Muscle of leg (tissue), 16 donors: ENCODE data around the gene ZKSCAN7. TPM values are rescaled to one million over a fixed set of nuclear protein-coding genes. Genes with fewer than 3 reads are reported as not detected.

ENCODE experiments used
- DNase-seq: peaks from one replicate; pipeline ENCODE4 v3.0.0; 2013
- H3K27ac ChIP-seq: one replicate; pipeline ENCODE4 v1.5.1; 2013; ENCODE audit warnings: mild to moderate bottlenecking, low read length, control low read depth
- H3K27me3 ChIP-seq: one replicate; pipeline ENCODE4 v1.6.1; 2013; ENCODE audit warnings: low read length; ENCODE audit not compliant: control insufficient read depth, insufficient read depth
- H3K36me3 ChIP-seq: one replicate; pipeline ENCODE4 v1.6.1; 2013; ENCODE audit warnings: low read length; ENCODE audit not compliant: control insufficient read depth, insufficient read depth
- H3K4me1 ChIP-seq: one replicate; pipeline ENCODE4 v1.6.1; 2013; ENCODE audit warnings: low read length; ENCODE audit not compliant: control insufficient read depth, insufficient read depth
- H3K4me3 ChIP-seq: one replicate; pipeline ENCODE4 v1.5.1; 2013; ENCODE audit warnings: low read length, control low read depth
- H3K9me3 ChIP-seq: replicated peaks from 2 replicates; pipeline ENCODE4 v1.6.1; 2013; ENCODE audit warnings: low read depth, low read length; ENCODE audit not compliant: control insufficient read depth
- WGBS: methylation state at CpG from one replicate; pipeline ENCODE4 v1.1.5; 2013; ENCODE audit warnings: missing lambda C conversion rate; ENCODE audit not compliant: insufficient coverage; 5-methylcytosine and 5-hydroxymethylcytosine counted together
- long read RNA-seq, 11 donors: transcript quantifications; one replicate each; lab custom pipeline, GENCODE V29; 2026
- polyA plus RNA-seq, 8 donors: library from polyadenylated mRNA; unstranded; fragments of 120-200 nt; gene quantifications; one replicate each; pipeline versions ENCODE4 v1.2.1 to v1.2.3, GENCODE V29; 2013; ENCODE audit warnings: inconsistent platforms in 1 of 8, low replicate concordance in 1 of 8; ENCODE audit not compliant: insufficient read length in 8 of 8, insufficient read depth in 1 of 8
- total RNA-seq: library from RNA; stranded (reverse); fragments of 120-200 nt; gene quantifications from one replicate; pipeline ENCODE4 v1.2.4, GENCODE V29; 2013

ZKSCAN7 gene
- total RNA-seq (10.9 TPM), polyA plus RNA-seq (1 to 10 TPM; 5.7 to 8.6 (median 6.9) TPM)
- long read RNA-seq, donor 1, partial matches to known transcripts = 0 of 1 reads
- long read RNA-seq, donor 1, other reads (novel, unspliced or antisense) = 0 of 1 reads
- long read RNA-seq, donor 2 = 0 reads
- long read RNA-seq, donor 3, partial matches to known transcripts = 0 of 1 reads
- long read RNA-seq, donor 3, other reads (novel, unspliced or antisense) = 0 of 1 reads
- long read RNA-seq, donor 4, partial matches to known transcripts = 0 of 1 reads
- long read RNA-seq, donor 4, other reads (novel, unspliced or antisense) = 0 of 1 reads
- long read RNA-seq, donor 5, partial matches to known transcripts = 0 of 2 reads
- long read RNA-seq, donor 5, other reads (novel, unspliced or antisense) = 0 of 2 reads
- long read RNA-seq, donor 6, partial matches to known transcripts = 6 of 7 reads
- long read RNA-seq, donor 6, other reads (novel, unspliced or antisense) = 0 of 7 reads
- long read RNA-seq, donor 7, partial matches to known transcripts = 0 of 1 reads
- long read RNA-seq, donor 7, other reads (novel, unspliced or antisense) = 0 of 1 reads
- long read RNA-seq, donor 8, partial matches to known transcripts = 11 of 13 reads
- long read RNA-seq, donor 8, other reads (novel, unspliced or antisense) = 0 of 13 reads
- long read RNA-seq, donor 9 = 0 reads
- long read RNA-seq, donor 10 = 0 reads
- long read RNA-seq, donor 11, partial matches to known transcripts = 0 of 2 reads
- long read RNA-seq, donor 11, other reads (novel, unspliced or antisense) = 0 of 2 reads

GRCh38 chr3:44554626-44555592, at the start of gene ZKSCAN7:
Gene ZKSCAN7 (plus strand): TSS chr3:44555193. CDS start chr3:44557048, 1,855 bp downstream.
- WGBS = 2% methylated on average over 62 of the region's 68 CpGs
- Histone ChIP-seq H3K27me3 (peaks cover 22% of the 10 kb centered on the region), H3K36me3 (peaks cover 18% of the 10 kb centered on the region), H3K4me3 (peak within 1 kb of the TSS; percentile 89), H3K4me1 (peaks cover 13% of the 10 kb centered on the region), H3K9me3 (peaks cover 3% of the 10 kb centered on the region), H3K27ac (peak within 1 kb of the TSS; percentile 59)
- DNase-seq = peak; percentile 78

GRCh38 chr3:44506556-44506955, 48.4 kb upstream of the ZKSCAN7 start:
- peaks cover 25% of the 10 kb centered on the region for H3K9me3 ChIP-seq
- no peak overlapping the region for H3K4me3 ChIP-seq
- no peak for DNase-seq
- WGBS = 80% methylated on average over 1 of the region's 3 CpGs
- peaks cover 11% of the 10 kb centered on the region for H3K36me3 ChIP-seq
- no peaks in the 10 kb centered on the region for H3K27me3 ChIP-seq
- no peak overlapping the region for H3K27ac ChIP-seq
- H3K4me1 ChIP-seq = peaks cover 9% of the 10 kb centered on the region

- 88% methylated on average over 4 of the region's 5 CpGs for WGBS
- Histone ChIP-seq H3K27me3 (no peaks in the 10 kb centered on the region), H3K36me3 (peaks cover 7% of the 10 kb centered on the region), H3K4me1 (peaks cover 9% of the 10 kb centered on the region), H3K4me3 (no peak overlapping the region), H3K27ac (no peak overlapping the region), H3K9me3 (peaks cover 21% of the 10 kb centered on the region)
- DNase-seq = no peak
These were observed 48.0 kb upstream of the ZKSCAN7 start for GRCh38 chr3:44506961-44507360.

- H3K9me3 ChIP-seq = peaks cover 3% of the 10 kb centered on the region
- no peaks in the 10 kb centered on the region for H3K27me3 ChIP-seq
- DNase-seq = peak; percentile 14
- H3K27ac ChIP-seq = peak overlapping the region; percentile 84
- H3K4me3 ChIP-seq = peak overlapping the region; percentile 79
- H3K4me1 ChIP-seq = peaks cover 9% of the 10 kb centered on the region
- no peaks in the 10 kb centered on the region for H3K36me3 ChIP-seq
- no CpG with 5 or more reads among the region's 2 CpGs for WGBS
These were observed 45.5 kb upstream of the ZKSCAN7 start for GRCh38 chr3:44509393-44509921.

- H3K27me3 ChIP-seq = no peaks in the 10 kb centered on the region
- H3K27ac ChIP-seq = peak overlapping the region; percentile 84
- peak overlapping the region; percentile 79 for H3K4me3 ChIP-seq
- H3K9me3 ChIP-seq = peaks cover 3% of the 10 kb centered on the region
- no peaks in the 10 kb centered on the region for H3K36me3 ChIP-seq
- peaks cover 9% of the 10 kb centered on the region for H3K4me1 ChIP-seq
- DNase-seq = peak; percentile 71
- WGBS = 0% methylated on average over 1 of the region's 6 CpGs
These were observed 45.0 kb upstream of the ZKSCAN7 start for GRCh38 chr3:44510000-44510368.

- peaks cover 9% of the 10 kb centered on the region for H3K4me1 ChIP-seq
- peak overlapping the region; percentile 92 for H3K27ac ChIP-seq
- no peaks in the 10 kb centered on the region for H3K9me3 ChIP-seq
- DNase-seq = peak; percentile 8
- WGBS = no CpG with 5 or more reads among the region's 4 CpGs
- H3K36me3 ChIP-seq = no peaks in the 10 kb centered on the region
- H3K4me3 ChIP-seq = peak overlapping the region; percentile 79
- H3K27me3 ChIP-seq = no peaks in the 10 kb centered on the region
These were observed 43.8 kb upstream of the ZKSCAN7 start for GRCh38 chr3:44511238-44511566.

- Histone ChIP-seq H3K4me1 (peaks cover 9% of the 10 kb centered on the region), H3K9me3 (no peaks in the 10 kb centered on the region), H3K27me3 (peaks cover 3% of the 10 kb centered on the region), H3K27ac (no peak overlapping the region), H3K4me3 (no peak overlapping the region), H3K36me3 (no peaks in the 10 kb centered on the region)
- DNase-seq = no peak
- WGBS = no CpG with 5 or more reads among the region's 3 CpGs
These were observed 41.5 kb upstream of the ZKSCAN7 start for GRCh38 chr3:44513513-44513912.

- Histone ChIP-seq H3K27me3 (peaks cover 5% of the 10 kb centered on the region), H3K27ac (no peak overlapping the region), H3K9me3 (no peaks in the 10 kb centered on the region), H3K36me3 (no peaks in the 10 kb centered on the region), H3K4me1 (peaks cover 1% of the 10 kb centered on the region), H3K4me3 (no peak overlapping the region)
- no peak for DNase-seq
- no CpG with 5 or more reads among the region's 3 CpGs for WGBS
These were observed 38.8 kb upstream of the ZKSCAN7 start for GRCh38 chr3:44516230-44516629.

GRCh38 chr3:44518782-44519156, 36.2 kb upstream of the ZKSCAN7 start:
- Histone ChIP-seq H3K4me3 (no peak overlapping the region), H3K27me3 (peaks cover 7% of the 10 kb centered on the region), H3K27ac (no peak overlapping the region), H3K36me3 (no peaks in the 10 kb centered on the region), H3K4me1 (no peaks in the 10 kb centered on the region), H3K9me3 (no peaks in the 10 kb centered on the region)
- DNase-seq = no peak
- WGBS = no CpG with 5 or more reads among the region's 2 CpGs
